ENCODE results near the gene CYRIA.

DNA sequence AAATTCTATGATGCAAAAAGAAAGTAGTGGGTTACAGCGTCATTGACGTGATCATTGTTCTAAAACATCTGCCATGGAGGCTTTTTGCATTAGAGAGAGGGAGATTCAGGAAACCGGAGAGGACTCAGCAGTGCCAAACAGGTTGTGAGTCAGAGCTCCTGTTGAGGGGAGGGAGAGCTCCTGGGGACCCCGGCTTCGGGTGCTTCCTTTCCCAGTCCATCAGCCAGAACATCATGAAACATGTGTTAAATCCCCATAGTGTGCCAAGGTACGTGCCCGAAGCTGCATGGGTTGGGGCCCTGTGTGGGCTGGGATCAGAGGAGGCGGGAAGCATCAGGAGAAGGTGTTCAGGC lies 791 bp upstream of the CYRIA start:
- TF ChIP-seq, protein P1, sequence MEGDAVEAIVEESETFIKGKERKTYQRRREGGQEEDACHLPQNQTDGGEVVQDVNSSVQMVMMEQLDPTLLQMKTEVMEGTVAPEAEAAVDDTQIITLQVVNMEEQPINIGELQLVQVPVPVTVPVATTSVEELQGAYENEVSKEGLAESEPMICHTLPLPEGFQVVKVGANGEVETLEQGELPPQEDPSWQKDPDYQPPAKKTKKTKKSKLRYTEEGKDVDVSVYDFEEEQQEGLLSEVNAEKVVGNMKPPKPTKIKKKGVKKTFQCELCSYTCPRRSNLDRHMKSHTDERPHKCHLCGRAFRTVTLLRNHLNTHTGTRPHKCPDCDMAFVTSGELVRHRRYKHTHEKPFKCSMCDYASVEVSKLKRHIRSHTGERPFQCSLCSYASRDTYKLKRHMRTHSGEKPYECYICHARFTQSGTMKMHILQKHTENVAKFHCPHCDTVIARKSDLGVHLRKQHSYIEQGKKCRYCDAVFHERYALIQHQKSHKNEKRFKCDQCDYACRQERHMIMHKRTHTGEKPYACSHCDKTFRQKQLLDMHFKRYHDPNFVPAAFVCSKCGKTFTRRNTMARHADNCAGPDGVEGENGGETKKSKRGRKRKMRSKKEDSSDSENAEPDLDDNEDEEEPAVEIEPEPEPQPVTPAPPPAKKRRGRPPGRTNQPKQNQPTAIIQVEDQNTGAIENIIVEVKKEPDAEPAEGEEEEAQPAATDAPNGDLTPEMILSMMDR (IDR thresholded peaks at IDR 0.05): no peak
- TF ChIP-seq POLR2A (IDR thresholded peaks at IDR 0.05): no peak
